ENCODE measurements around the gene STRIP1. TPM values are rescaled to one million over a fixed set of nuclear protein-coding genes. Genes with fewer than 3 reads are reported as not detected.

STRIP1 gene
- total and polyA plus RNA-seq, 2 donors (not counting 3 experiments of a cell fraction or from before 2014, with no cell fraction given), result 26.2 to 42.1 TPM

DNA sequence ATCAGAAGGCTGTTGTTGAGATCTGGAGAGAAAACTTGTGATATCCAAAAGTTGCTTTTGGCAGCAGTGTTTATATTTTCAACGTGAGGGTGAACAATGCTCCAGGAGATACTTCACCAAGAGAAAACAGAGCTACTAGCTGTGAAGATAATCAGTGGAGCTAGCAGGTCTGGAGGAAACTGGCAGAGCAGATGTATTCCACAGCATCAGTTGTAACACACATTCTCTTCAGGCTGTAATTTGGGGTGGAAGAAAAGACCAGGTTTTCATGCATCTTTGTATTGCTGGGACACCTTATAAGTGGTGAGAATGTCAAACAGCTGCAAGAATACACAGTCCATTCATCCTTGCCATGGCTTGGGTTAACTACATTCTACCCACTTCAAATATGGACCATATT, 27.9 kb upstream of the STRIP1 start:
- TF ChIP-seq, protein P1, sequence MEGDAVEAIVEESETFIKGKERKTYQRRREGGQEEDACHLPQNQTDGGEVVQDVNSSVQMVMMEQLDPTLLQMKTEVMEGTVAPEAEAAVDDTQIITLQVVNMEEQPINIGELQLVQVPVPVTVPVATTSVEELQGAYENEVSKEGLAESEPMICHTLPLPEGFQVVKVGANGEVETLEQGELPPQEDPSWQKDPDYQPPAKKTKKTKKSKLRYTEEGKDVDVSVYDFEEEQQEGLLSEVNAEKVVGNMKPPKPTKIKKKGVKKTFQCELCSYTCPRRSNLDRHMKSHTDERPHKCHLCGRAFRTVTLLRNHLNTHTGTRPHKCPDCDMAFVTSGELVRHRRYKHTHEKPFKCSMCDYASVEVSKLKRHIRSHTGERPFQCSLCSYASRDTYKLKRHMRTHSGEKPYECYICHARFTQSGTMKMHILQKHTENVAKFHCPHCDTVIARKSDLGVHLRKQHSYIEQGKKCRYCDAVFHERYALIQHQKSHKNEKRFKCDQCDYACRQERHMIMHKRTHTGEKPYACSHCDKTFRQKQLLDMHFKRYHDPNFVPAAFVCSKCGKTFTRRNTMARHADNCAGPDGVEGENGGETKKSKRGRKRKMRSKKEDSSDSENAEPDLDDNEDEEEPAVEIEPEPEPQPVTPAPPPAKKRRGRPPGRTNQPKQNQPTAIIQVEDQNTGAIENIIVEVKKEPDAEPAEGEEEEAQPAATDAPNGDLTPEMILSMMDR (IDR thresholded peaks at IDR 0.05; ENCODE audit: extremely low read depth in 1 of 2, insufficient read depth in 1 of 2, low read depth in 1 of 2, low read length in 2 of 2), result no peak
- TF ChIP-seq, protein P2, sequence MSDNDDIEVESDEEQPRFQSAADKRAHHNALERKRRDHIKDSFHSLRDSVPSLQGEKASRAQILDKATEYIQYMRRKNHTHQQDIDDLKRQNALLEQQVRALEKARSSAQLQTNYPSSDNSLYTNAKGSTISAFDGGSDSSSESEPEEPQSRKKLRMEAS (IDR thresholded peaks at IDR 0.05; ENCODE audit: insufficient read depth, insufficient read length), result no peak
- TF ChIP-seq MYC (IDR thresholded peaks at IDR 0.05; ENCODE audit: low read depth, low read length) (no peak), GATA2 (IDR thresholded peaks at IDR 0.05; ENCODE audit: insufficient read depth, insufficient read length, low read depth, low read length) (no peak), POLR2AphosphoS5 (IDR thresholded peaks at IDR 0.05; ENCODE audit: insufficient read depth, low read depth, low read length) (no peak), JUN (IDR thresholded peaks at IDR 0.05; ENCODE audit: borderline replicate concordance, insufficient read depth, insufficient read length, low read depth) (no peak), POLR2A (IDR thresholded peaks at IDR 0.05; ENCODE audit: low read depth, low read length) (no peak), EZH2 (IDR thresholded peaks at IDR 0.05; ENCODE audit: borderline replicate concordance, low read depth, low read length, severe bottlenecking) (no peak), FOS (IDR thresholded peaks at IDR 0.05; ENCODE audit: borderline replicate concordance, insufficient read depth, low read length) (no peak)
- H3K4me1 ChIP-seq (ENCODE audit: control insufficient read depth, extremely low read depth, insufficient read depth, low read length), result peaks cover 29% of the 10 kb centered on the region
- H2AFZ ChIP-seq (ENCODE audit: low read depth, low read length), result no peak overlapping the region
- no peak overlapping the region for H3K27ac ChIP-seq (ENCODE audit: insufficient read depth, low read depth, low read length)
- intact Hi-C loops (cut with micrococcal nuclease), result no loop called here
- H3K4me2 ChIP-seq (ENCODE audit: insufficient read depth, low read length), result no peak overlapping the region
- no peaks in the 10 kb centered on the region for H3K9me3 ChIP-seq (replicated peaks; ENCODE audit: control insufficient read depth, insufficient read depth, low read length)
- H3K36me3 ChIP-seq (ENCODE audit: control insufficient read depth in 2 of 2, extremely low read depth in 1 of 2, insufficient read depth in 2 of 2, low read length in 2 of 2), result peaks cover 9 to 11% of the 10 kb centered on the region in 2 experiments
- POLR2A ChIA-PET, result no interaction called here
- H3K79me2 ChIP-seq (ENCODE audit: control insufficient read depth, insufficient read depth, low read length), result peaks cover 26% of the 10 kb centered on the region
- no peak for FAIRE-seq
- no peaks in the 10 kb centered on the region for H3K27me3 ChIP-seq (ENCODE audit: control insufficient read depth in 2 of 2, insufficient read depth in 2 of 2, low read length in 2 of 2)
- CTCF ChIA-PET, result interaction anchor here (1.6 to 3.3 kb wide), 3 partner anchors 22 to 215 kb away, joined by 3 to 13 read pairs (median 13); partner anchors contain the start of gene AHCYL1
- H3K9me1 ChIP-seq (replicated peaks; ENCODE audit: control insufficient read depth, extremely low read depth, insufficient read depth, low read length), result no peaks in the 10 kb centered on the region
- H4K20me1 ChIP-seq (replicated peaks; ENCODE audit: control insufficient read depth, extremely low read depth, insufficient read depth, low read length), result no peaks in the 10 kb centered on the region
- dilution Hi-C loops (cut with MboI; ENCODE audit: extremely low pct_ligation_motif_present, low sequenced_read_pairs), result loop anchor here (25.0 kb wide), 1 partner anchor 219 kb away; no protein-coding TSS in a partner anchor
- no peak overlapping the region for H3K9ac ChIP-seq (replicated peaks; ENCODE audit: extremely low read depth, insufficient read depth, low read length)
- DNase-seq (ENCODE audit: low read depth, low spot score), result no peak
- BruUV-seq (replicated peaks), result no TSS peak
- no peak overlapping the region for H3K4me3 ChIP-seq (replicated peaks in 1 of 3; ENCODE audit: insufficient read depth in 1 of 3, low read depth in 1 of 3, low read length in 3 of 3)

Data from endothelial cell of umbilical vein (primary cell).